Kasumi-1 (cell line): ENCODE data around the gene KHSRP.

Source experiments
- DNase-seq, 2 experiments: peaks; one replicate each; lab custom pipeline; 2025; lab: John Stamatoyannopoulos, UW

Gene KHSRP

DNA sequence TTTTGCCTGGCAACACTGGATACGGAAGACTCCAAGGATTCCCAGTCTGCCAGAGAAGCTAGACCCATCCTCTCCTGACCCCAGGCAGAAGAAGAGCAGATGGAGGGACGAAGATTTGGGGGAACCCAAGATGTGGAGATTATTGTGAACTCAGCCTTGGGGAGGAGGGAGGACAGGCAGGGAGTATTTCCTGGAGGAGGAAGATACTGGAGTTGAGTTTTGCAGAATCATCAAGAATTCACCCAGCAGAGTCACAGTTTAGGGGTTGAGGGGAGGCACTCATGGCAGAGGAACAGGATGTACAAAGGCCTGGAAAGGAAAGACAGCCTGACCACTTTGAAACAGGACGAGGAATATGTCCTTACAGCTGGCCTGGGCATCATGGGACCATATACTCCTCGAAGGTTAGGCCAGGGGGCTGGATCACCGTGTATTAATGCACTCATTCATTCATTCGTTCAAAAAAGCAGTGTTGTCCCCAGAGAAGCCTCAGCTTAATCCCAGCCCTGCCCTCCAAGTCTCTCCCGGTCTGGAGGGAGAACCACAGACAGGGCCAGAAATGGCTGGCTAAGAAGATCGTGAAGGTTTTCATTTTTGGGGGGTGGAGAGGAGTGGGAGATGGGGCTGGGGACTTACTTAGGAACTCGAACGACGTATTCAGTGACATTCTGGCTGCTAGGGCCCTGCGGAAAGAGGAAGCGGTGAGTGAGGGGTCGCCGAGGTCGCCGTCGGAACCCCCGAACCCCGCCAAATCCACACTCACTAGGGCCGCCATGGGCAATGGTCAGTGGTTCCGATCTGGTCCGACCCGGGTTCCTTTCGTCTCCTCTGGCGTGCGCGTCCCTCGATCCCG, 32.2 kb downstream of the KHSRP start:
- DNase-seq: no peak

DNA sequence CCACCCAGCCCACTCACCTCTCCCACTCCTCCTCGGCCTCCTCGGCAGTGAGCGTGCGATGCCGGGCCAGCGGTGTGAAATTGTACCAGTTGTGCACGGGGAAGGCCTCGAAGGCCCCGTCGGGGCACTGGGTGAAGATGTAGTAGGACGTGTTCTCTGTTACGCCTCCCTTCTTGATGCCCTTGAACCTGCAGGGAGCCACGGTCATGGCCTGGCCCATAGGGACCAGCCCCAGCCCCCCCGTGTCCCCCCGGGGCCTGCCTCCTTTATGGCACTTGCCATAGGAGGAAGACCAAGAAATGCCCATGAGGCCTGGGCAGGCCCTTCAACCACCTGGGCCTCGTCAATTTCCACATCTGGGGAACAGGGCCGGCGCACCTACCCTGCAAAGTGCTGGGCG, 37.2 kb downstream of the KHSRP start:
- DNase-seq: no peak

DNA sequence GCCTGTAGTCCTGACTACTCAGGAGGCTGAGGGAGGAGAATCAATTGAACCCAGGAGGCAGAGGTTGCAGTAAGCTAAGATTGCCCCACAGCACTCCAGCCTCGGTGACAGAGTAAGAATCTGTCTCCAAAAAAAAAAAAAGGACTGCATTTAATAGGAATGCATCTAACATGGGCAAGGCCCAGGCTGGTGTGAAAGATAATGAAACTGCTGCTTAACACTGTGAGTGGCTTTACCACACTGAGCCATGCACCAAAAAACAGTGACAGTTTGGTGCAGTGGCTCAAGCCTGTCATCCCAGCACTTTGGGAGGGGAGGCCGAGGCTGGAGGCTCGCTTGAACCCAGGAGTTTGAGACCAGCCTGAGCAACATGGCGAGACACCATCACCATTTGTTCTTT, 40.2 kb downstream of the KHSRP start:
- no peak for DNase-seq

DNA sequence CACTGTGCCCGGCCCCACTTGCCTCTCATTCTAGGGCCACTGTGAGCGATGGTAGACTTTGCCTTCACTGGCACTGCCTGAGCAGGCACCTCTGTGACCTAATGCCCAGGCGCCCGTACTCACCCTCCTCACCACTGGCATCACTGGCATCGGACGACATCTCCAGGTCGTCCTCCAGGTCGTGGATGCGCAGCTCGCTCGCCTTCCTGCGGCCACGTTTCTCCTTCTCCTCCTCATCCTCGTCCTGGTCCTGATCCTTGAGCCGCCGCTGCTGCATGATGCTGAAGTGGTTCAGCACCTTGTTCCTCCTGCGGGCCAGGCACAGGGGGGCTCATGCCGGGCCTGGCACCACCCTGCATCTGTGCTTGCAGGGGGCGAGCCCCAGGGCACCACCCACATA, 41.4 kb downstream of the KHSRP start:
- no peak for DNase-seq

DNA sequence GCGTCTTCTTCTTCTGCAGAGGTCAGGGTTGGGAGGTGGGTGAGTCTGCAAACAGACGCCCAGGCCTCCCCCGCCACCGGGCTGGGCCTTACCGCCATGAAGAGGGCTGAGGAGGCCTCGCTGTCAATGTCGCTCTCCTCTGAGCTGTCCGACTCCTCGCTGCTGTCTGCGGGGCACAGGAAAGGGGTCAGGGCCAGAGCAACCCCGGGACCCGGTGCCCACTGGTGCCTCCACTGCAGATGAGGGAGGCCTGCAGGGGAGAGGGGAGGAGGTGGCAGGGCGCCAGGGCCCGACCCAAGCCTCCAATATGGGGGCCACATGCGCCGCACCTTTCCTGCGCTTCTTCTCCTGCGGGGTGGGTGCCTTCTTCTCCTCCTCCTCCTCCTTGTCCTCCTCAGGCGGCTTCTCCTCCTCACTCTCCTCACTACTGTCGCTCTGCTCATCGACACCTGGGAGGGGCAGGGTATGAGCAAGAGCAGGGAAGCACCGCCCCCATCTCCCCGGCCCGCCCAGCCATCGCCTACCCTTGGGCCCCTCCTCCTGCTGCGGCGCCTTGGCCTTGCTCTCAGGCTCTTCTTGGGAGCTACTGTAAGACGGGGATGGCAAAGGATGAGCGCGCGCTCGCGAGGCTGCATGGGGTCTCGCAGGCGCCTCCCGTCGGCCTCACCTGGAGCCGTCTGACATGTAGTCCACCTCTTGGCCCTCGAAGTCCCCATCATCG, 43.4 kb downstream of the KHSRP start:
- no peak for DNase-seq

DNA sequence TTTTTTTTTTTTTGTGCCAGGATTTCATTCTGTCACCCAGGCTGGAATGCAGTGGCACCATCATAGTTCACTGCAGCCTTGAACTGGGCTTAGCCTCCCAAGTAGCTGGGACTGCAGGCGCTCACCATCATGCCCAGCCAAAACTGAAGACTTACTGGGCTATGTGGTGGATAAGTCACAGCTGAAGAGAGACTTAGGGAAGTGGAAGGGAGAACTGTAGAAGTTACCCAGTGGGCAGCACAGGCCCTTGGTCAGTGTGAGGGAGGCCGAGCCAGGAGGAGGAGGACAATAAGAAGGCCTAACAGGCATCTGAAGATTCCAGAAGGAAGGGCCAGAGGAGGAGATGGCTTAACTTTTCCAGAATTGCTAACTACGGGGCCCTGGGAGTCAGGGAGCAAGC, 44.9 kb downstream of the KHSRP start:
- no peak for DNase-seq

DNA sequence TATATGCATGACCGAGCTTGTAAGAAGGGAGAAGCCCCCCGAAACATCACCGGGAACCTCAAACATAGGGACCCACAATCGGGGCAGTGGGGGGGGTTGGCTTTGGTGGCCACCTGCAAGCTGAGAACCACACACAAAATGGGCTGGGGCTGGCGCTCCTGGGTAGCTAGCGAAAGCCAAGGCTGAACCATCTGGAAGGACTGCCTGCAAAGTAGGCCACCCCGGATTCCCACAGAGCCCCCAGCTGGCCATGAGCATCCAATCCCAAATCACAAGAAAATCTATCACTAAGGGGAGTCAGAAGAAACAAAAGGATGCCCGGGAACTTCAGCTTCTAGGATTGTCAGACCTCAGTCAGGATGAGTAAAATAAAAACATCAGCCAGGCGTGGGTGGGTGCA, 46.1 kb downstream of the KHSRP start:
- no peak for DNase-seq

DNA sequence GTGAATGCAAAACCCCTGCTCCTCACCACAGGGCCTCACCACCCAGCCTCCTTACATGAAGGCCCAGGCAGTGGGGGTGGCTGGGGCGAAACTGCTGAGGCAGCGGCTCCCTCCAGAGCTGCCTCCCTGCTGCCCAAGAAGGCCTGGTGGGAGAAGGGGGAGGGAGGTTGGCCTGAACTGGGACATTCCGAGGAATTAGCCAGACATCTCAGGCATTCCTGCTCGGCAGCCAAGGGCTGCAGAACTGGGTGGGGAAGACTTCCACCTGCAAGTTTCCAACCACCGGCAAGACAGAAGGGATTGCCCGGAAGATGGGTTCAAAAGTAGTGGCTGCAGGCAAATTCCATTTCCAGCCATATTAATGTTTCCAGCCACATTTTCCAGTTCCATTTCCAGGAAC, 46.6 kb downstream of the KHSRP start:
- DNase-seq: no peak

DNA sequence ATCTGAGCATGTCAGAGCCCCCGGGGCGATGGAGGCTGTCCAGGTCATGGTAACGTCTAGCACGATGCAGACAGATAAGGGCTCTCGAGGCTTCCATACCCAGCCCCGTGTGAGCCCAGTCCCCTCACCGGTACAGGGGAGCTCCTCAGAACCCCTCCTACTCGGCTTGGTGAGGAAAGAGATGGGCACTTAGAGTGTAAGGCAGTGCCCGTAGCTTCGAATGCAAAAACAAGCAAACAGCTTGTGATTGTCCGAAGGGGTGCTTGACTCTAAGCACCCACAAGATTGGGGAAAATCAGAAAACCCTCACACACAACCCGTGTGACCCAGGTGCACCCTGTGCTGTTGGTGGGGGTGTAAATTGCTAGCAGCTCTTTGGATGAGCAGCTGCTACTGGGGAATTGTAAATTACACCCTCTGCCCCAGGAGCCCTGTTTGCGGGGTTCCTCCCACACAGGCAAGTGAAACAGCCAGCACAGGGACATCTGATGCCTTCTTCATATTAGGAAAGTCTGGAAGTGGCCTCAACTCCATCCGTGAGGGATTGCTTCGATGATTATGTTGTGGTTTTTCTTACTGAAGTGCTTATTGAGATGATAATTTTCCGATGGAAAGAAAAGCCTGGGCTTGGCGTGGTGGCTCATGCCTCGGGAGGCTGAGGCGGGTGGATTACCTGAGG, 48.0 kb downstream of the KHSRP start:
- DNase-seq: no peak

DNA sequence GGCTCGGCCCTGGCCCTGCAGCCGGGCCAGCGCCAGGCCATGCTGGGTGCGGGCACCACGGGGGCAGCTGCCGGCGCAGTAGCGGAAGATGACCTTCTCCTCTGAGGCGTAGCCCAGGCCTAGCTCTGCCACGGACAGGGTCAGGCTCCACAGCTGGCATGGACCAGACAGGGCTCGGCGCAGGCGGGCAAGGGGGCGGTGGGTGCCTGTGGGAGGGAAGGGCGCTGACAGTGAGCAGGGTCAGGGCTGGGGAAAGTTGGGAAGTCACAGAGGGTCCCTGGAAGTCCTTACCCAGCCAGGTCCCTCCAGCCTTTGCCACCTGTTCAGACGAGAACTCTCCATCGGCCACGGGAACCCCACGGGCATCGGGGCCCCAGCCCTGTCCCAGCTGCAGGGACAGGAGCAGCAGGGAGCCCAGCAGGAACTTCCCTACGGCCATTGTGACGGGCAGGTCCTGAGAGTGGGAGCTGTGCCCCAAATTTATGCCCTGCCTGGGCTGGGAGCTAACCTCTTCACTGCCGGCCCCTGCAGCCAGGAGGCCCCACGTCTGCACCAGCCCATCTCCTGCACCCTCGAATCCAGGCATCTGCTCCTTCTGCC, 49.1 kb downstream of the KHSRP start, which contains the start of gene PSPN:
Gene PSPN, minus strand, starts transcription at position 523 of the 600 bp plus-strand sequence. Its CDS starts 84 bp downstream, at position 439.
- no peak for DNase-seq

DNA sequence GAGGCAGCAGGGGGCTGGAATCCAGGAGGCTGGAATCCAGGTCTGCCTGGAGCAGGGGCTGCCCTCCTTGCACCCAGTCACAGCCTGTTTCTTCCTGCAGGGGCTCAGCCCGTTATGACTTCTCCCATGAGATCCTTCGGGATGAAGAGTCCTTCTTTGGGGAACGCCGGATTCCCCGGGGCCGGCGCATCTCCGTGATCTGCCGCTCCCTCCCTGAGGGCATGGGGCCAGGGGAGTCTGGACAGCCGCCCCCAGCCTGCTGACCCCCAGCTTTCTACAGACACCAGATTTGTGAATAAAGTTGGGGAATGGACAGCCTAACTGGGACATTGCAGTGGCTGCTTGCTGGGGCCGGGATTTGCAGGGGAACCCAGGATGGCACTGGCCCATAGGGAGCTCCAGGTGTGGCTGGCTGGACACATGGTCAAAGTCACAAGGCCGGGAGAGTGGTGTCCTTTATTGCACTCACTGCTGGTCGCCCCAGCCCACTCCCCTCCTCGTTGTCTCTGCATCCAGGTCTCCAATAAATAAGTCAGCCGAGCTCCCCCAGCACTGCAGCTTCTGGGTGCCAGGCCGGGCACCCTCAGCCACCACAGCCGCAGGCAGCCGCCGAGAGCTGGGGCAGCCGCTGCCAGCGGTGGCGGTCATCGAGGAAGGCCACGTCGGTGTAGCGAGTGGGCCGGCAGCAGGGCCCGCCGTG, 49.8 kb downstream of the KHSRP start:
- no peak for DNase-seq

DNA sequence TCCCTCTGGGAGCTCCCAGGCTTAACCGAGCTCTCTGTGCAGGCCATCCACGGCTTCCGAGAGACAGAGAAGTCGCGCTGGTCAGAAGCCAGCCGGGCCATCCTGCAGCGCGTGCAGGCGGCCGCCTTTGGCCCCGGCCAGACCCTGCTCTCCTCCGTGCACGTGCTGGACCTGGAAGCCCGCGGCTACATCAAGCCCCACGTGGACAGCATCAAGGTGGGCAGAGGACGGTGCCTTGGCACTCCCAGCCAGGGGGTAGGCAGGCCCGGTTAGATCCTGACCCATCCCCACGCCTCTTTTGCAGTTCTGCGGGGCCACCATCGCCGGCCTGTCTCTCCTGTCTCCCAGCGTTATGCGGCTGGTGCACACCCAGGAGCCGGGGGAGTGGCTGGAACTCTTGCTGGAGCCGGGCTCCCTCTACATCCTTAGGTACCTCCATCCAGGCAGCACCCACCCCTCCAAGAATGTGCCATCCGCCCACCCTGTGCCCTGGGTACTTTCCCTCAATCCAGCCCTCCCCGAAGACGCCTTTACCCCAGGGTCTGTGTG, 50.4 kb downstream of the KHSRP start:
- no peak for DNase-seq

DNA sequence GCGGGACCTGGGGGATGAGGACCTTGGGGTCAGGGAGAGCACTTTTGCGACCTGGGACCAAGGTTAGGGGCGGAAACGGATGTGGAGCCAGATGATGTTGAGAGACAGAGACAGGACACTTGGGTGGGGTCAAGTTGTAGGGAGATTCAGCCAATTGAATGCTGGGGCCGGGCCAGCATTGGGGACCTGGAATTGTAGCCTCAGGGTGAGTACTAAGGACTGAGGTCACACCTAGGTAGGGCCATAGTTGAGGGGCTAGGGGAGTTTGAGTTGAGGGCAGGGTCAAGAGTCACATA, 50.9 kb downstream of the KHSRP start:
- DNase-seq: peak in 1 of 2 experiments; percentile 35

DNA sequence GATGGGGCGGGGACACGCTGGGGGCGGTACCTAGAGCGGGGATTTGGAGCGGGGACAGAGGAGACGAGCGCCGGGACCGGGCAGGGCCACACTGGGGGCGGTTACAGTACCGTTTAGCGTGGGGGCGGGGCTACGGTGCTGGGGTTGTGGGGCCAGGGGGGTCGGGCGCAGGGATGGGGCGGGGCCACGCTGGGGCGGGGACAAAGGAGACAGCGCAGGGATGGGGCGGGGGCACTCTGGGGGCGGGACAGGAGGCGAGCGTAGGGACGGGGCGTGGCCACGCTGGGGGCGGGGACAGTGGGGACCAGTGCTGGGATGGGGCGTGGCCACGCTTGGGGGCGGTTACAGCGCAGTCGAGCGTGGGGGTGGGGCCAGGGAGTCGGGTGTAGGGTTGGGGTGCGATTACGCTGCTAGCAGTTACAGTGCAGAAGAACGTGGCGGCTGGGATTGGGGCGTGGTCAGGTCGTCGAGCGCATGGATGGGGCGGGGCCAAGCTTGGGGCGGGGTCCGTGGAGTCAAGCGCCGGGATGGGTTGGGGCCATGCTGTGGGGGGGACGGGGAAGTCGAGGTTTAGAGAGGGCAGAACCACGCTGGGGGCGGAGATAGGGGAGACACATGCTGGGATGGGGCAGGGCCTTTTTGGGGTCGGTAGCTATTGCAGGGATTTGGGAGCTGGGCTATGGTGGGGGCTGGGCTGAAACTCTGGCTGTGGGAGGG, 51.4 kb downstream of the KHSRP start:
- DNase-seq: peak; percentile 96 to 97

DNA sequence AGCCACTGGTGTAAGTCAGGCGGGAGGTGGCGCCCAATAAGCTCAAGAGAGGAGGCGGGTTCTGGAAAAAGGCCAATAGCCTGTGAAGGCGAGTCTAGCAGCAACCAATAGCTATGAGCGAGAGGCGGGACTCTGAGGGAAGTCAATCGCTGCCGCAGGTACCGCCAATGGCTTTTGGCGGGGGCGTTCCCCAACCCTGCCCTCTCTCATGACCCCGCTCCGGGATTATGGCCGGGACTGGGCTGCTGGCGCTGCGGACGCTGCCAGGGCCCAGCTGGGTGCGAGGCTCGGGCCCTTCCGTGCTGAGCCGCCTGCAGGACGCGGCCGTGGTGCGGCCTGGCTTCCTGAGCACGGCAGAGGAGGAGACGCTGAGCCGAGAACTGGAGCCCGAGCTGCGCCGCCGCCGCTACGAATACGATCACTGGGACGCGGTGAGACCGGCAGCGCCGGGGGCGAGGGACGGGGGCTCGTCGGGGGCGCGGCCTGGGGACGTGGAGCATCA, 52.0 kb downstream of the KHSRP start, which contains the start of gene ALKBH7:
Gene ALKBH7, plus strand, starts transcription at position 201 of the 502 bp plus-strand sequence. Its CDS starts 27 bp downstream, at position 228.
- DNase-seq: peak; percentile 99

DNA sequence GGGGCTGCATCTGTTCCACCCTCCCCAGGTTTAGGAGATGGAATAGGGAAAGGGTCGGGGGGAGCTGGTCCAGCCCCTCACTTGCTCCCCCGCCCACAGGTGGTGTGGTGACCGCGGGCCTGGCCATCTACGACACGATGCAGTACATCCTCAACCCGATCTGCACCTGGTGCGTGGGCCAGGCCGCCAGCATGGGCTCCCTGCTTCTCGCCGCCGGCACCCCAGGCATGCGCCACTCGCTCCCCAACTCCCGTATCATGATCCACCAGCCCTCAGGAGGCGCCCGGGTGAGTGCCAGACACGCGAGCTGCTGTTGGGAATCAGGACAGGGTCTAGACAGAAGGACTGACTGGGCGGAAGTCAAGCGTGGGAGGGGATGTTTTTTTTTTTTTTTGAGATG, 60.3 kb downstream of the KHSRP start:
- no peak for DNase-seq
